GM18868 (cell line): ENCODE results near the gene ALK.

ENCODE experiments used
- ATAC-seq: cut with Tn5 transposase; IDR thresholded peaks from one replicate; pipeline ENCODE4 v1.9.1; 2021; ENCODE audit warnings: mild to moderate bottlenecking, moderate library complexity; ENCODE audit not compliant: unreplicated experiment

Gene ALK

DNA sequence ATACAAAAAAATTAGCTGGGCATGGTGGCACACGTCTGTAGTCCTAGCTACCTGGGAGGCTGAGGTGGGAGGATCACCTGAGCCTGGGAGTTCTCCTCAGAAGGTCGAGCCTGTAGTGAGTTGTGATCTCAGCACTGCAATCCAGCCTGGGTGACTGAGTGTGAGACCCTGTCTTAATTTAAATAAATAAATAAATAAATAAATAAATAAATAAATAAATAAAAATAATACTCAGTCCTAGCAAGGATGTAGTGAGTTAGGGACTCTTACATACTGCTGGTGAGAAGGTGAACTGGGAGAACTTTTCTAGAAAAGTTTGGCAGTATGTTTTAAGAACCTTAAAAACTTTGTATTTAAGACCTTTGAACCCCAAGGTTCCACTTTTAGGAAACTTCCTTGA is 576.1 kb downstream of the ALK start:
- ATAC-seq: no peak

GRCh38 chr2:29343830-29344229 is 577.6 kb downstream of the ALK start:
- ATAC-seq: no peak

DNA sequence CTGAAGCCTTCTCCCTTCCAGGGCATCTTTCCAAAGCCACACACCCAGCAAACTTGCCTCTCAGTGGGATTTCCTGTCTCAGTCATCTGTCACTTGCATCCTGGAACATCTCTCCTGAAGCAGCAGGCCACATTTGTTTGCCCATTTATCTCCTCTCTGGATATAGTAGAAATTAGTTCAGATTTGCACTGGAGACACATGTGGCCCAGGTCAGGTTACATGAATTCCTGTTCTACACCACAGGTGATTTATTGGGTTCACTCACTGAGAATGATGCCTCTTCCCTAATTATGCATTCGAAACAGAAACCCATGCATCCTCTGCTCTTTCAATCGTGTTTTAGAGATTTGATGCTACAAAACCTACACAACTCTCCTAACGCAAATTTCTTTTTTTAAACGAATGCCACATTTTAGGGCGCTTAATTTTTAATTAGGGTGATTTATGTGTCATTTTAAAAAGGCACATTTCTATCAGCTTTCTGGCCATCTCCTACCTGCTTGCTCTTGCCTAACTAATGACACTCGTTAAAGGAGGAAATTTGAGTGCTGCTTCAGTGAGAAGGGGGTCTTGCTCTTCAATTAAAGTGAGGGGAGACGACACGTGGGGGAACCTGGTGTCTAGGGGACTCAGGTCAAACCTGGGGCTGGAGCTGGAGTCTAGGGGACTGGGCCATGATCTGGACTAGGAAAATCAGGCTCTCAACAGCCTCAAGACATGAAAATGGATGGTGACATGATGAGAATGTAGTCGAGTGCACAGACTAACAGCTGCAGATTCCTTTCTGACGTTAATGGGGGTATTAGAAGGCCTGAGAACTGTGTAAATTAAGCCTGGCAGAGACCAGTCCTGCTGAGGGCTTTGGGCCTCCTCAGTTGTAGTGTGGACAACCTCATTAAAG is 584.8 kb downstream of the ALK start:
- no peak for ATAC-seq

DNA sequence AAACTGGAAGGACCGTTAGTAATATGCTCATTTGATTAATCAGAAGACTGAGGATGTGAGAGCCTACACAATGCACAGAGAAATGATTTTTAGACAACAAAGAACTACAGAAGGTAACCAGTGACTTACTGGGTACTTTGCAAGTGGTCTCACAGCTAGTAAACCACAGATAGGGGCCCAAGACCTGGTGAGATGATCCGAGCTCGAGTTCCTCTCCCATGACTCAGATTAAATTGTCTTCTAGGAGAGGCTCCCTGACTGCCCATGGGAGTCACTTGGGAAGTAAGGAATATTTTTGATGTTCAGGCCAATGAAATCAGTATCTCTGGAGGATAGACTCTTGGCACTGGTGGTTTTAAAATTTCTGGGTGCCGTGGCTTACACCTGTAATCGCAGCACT is 586.0 kb downstream of the ALK start:
- no peak for ATAC-seq

DNA sequence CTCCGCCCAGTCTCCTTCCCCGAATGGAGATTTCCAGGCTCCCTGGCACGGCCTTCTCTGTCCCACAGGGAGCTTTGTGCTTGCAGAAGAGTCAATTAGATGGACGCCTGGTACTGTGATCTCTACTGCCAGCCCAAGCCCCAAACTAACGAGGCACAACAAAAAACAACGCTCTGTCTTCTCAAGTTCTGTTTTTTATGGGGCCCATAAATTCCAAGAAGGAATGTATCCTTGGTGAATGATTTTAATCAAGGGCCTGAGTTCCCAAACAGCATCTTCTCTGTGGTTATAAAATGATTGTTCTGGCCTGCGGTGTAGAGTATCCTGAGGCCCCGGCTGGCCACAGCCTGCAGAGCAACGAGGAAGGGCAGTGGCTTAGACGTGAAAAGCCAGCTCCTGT is 586.7 kb downstream of the ALK start:
- no peak for ATAC-seq

GRCh38 chr2:29332540-29332939 is 588.8 kb downstream of the ALK start:
- ATAC-seq: no peak

DNA sequence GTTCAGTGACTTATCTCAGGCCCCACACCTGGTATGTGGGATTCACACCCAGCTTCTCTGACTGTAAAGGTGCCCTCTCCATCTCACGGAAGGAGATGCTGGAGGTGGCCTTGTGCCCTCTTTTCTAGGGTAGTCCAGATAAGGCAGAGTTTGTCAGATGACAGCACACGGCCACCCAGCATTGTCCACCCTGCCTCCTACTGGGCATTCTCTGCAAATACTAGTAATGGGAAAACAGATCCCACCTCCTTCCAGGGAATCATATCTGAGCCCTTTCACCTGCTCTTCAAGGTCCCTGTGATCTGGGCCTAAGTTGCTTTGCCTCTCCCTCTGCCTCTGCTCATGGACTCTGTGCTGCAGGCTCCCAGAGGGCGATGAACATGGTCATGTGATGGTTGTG is 591.5 kb downstream of the ALK start:
- no peak for ATAC-seq

- ATAC-seq: no peak
These were observed 594.5 kb downstream of the ALK start for GRCh38 chr2:29326926-29327325.

- no peak for ATAC-seq
These were observed 595.8 kb downstream of the ALK start for GRCh38 chr2:29325544-29325943.

GRCh38 chr2:29323961-29324360 is 597.4 kb downstream of the ALK start:
- ATAC-seq: no peak

DNA sequence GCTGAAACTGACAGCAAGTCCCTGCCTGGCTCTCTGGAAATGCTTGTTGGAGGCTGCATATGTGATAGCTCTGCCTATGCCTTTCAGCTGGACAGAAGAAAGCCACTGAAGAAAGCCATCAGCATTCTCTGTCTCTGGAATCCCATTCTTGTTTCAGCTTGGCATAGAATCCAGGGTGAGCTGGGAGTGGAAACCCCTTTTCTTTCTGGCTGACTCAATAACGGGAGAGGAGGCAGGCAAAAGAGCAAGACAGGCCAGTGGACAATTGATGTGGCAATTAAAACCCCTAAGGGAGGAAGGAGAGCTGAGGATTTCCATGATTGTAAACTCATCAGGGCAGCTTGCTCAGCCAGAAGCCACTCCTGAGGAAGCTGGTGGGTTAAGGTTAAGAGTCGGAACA is 598.1 kb downstream of the ALK start:
- ATAC-seq: no peak

- ATAC-seq: no peak
These were observed 599.4 kb downstream of the ALK start for GRCh38 chr2:29322011-29322410.

- no peak for ATAC-seq
These were observed 603.4 kb downstream of the ALK start for GRCh38 chr2:29317801-29318485.

DNA sequence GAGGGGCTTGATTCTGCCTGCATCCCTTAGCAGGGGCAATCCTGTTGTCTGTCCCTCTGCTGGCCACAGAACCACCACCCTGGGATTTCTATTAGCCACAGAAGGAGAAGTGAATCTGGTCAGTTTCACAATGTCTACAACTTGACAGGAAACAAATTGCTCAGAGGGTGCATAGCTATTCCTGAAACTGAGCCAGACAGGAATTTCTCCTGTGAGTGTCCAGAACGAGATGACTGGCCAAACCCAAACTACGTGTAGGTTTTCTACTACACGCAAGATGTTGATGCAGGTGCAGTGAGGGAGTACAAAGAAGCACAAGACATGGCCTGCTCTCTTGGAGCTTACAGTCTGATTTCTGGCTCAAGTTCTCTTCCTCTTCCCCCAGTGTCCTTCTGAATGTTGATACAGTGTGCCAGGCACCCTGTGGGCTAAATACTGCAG is 604.3 kb downstream of the ALK start:
- peak; percentile 53 for ATAC-seq

- peak; percentile 67 for ATAC-seq
These were observed 606.4 kb downstream of the ALK start for GRCh38 chr2:29314816-29315571.

- ATAC-seq: no peak
These were observed 609.9 kb downstream of the ALK start for GRCh38 chr2:29311458-29311857.

DNA sequence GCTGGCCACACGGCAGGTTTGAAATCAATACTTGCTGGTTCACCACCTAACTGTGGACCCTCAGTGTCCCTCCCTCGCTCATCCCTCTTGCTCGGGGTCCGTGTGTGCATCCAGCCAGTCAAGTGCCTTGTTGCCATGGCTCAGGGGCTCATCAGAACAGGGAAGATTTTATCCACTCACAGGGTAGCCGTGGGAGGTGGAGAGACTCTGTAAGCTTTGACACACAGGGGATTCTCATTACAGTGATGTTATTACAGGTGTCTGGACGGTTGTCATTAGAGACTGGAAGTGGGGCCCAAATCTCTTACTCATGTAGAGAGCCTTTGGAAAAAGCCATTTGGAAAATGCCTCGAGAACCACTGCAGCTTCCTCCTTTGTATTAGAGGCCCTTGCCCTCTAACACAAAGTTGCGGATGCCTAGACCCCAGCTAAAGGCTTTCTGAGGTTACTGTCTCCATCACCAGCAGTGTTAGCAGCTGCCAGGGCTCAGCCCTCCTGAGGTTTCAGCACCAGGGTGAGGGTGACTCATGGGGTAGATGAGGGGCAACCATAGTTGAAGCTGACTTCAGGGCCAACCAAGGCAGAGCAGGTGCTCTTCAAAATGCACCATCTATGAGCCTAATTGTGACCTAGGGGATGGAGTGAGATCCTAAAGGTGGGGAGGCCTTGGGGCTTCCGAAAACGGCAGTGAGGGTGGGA is 610.6 kb downstream of the ALK start:
- ATAC-seq: no peak

DNA sequence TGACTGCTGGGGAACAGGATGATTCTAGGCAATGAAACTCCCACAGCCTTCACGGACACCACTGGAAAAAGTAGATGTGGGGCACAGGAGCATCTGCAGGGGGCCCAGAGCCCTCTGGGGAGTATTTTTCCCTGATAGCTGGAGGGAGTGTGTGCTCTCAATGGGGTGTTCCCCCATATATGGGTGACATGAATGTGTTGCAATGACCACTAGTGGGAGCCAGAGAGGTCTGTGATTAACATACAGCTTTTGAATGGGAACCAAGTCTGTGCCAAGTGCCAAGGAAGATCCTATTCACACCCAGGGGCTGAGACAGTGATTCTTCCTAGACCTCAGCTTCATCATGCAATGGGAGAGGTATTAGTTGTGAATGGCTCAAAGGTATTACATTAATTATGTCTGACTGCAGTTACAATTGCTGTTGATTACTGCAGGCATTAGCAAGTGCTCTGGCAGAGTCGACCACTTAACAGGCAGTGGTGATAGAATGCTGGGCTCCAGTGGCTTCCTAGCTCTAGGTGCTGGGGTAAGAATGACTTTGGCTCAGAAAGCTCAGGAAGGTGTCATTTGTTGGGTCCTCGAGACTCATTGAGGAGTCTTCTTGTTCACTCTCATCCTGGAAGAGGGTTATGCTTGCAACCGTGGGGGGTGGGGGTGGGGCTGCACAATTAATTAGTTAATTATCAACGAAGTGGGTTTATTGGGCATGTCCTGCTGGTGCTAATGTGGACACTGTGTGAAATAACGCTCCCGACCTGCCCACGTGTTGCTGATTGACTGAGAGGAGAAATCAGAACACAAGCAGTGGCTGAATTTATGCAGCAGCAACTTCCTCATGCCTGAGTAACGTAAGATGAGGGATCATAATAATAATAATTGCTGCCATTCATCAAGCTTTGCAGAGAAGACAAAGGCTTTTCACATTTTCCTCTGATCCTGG is 612.0 kb downstream of the ALK start:
- peak; percentile 76 for ATAC-seq

GRCh38 chr2:29308366-29308765 is 613.0 kb downstream of the ALK start:
- ATAC-seq: no peak

DNA sequence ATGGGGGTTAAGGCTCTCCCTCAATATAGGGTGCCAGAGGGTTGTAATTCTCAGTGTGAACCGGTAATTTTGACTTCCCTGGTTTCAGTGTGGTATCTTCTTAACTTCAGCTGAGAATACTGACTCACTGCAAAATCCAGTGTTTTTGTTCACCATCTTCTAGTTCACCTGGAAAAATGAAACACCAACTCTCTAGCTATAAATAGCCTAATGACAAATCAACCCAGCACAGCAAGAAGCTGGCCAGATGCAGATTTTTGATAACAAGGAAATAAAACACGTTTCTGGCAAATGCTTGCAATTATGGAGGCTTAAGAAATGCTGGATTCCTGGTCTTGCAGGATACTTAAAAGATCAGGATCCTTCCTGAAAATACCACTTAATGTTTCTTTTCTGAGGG is 613.9 kb downstream of the ALK start:
- no peak for ATAC-seq
